Measurements from ENCODE around the gene LRRC8C. TPM values are rescaled to one million over a fixed set of nuclear protein-coding genes. Genes with fewer than 3 reads are reported as not detected.

The LRRC8C gene
- total RNA-seq, 1 donor from 2014 or later, result 22.9 TPM

- no peak for DNase-seq (ENCODE audit: low spot score)
These were observed 95.5 kb downstream of the LRRC8C start for GRCh38 chr1:89728381-89728780.

GRCh38 chr1:89732206-89732605 is 99.3 kb downstream of the LRRC8C start:
- no peak for DNase-seq (ENCODE audit: low spot score)

DNA sequence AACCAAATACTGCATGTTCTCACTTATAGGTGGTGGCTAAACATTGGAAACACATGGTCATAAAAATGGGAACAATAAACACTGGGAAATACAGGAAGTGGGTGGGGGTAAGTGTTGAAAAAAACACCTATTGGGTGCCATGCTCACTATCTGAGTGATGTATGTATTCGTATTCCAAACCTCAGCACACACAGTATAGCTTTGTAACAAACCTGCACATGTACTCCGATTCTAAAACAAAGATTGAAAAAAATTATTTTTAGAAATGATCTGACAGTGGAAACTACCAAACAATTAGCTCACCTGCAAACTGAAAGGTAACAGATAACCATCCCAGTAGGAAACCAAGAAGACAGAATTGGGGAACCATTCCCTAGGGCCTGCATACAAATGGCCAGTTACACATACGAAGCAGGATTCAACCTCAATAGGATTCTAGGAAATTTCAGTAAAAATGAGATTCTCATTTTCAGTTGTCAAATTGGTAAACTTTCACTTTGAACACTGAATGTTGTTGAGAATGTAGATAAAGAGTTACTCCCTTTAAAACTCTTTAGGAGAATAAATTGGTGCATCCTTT is 99.8 kb downstream of the LRRC8C start:
- no peak for DNase-seq (ENCODE audit: low spot score)

DNA sequence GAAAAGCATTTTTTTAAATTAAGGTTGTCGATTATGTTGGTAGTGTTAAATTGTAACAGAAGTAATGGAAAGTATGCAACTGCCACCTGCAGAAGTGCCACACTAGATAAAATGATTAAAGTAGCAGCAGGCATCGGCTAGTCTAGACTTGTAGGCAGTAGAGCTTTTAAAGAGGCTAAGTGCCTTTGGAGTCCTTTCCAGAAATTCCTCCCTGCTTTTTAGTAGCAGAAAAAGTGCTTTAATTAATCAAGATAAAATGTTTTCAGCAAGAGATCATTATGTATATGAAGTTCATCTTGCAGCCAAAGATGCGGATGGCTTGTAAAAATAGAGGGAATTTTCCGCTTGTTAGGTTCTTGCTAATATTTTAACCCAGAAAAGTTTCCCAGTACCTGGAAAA is 100.8 kb downstream of the LRRC8C start:
- DNase-seq (ENCODE audit: low spot score), result no peak

DNA sequence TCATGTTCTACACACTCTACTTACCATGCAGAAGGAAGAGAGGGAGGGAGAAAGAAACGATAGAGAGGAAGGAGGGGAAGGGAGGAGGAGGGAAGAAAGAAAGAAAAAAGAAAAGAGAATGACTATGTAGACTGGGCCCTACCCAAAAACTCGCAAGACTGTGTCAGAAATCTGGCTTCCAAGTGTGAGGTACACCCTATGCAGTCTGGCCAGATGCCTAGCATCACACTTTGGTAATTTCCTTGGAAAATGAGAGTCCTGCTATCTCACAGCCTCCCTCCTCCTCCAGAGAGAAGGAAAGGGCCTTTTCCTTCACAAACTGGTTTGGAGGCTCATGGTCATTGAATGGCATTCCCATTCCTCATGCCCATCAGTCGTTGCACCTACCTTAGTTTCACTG is 101.5 kb downstream of the LRRC8C start:
- no peak for DNase-seq (ENCODE audit: low spot score)

- DNase-seq (ENCODE audit: low spot score), result no peak
These were observed 102.6 kb downstream of the LRRC8C start for GRCh38 chr1:89735479-89735878.

GRCh38 chr1:89736937-89737733 is 104.2 kb downstream of the LRRC8C start:
- DNase-seq (ENCODE audit: low spot score), result no peak

- DNase-seq (ENCODE audit: low spot score), result no peak
These were observed 105.1 kb downstream of the LRRC8C start for GRCh38 chr1:89737985-89738510.

GRCh38 chr1:89739013-89739843 is 106.3 kb downstream of the LRRC8C start:
- no peak for DNase-seq (ENCODE audit: low spot score)

DNA sequence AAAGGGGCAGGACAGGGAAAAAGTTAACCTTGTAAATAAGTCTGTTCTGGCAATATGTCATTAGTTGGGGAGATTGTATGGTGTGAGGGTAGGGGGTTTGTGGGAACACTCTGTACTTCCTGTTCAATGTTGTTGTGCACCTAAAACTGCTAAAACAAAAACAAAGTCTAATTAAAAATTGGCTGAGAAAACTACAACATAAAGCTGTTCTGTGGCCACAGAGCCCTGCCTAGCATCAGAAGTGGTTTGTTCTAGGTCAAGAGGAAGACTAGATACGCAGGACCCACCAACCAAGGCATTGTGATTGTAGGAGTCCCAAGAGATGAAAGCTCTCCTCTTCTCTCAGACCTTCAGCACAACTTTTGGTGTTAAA is 106.9 kb downstream of the LRRC8C start:
- no peak for DNase-seq (ENCODE audit: low spot score)

GRCh38 chr1:89743788-89744187 is 110.9 kb downstream of the LRRC8C start:
- DNase-seq (ENCODE audit: low spot score), result no peak

DNA sequence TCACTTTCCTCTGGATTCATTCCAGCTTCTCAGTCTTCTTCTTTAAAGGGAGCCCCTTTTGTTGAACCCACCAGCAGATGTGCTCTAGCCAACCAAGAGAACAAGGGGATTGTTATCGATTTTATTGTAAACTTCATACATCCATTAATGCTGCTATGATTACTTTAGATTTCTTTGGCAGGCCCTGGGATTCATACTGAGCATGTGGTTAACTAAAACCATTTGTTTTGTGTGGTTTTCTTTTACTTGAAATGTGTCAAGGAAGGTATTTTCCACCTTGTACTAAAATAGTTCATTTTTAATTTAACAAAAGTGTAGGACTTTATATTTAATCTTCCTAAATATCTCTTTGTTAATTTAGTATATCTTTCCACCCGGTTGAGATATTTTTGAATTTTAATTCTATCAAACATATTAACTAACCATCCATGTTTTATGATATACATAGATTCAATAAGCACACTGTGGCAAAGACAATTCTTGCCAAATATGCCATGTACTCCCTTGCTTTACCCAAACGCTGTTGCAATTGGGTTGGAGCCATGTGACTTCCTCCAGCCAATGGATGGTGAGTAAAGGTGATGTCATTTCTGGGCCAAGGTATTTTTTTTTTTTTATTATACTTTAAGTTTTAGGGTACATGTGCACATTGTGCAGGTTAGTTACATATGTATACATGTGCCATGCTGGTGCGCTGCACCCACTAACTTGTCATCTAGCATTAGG is 113.7 kb downstream of the LRRC8C start:
- DNase-seq (ENCODE audit: low spot score), result no peak

DNA sequence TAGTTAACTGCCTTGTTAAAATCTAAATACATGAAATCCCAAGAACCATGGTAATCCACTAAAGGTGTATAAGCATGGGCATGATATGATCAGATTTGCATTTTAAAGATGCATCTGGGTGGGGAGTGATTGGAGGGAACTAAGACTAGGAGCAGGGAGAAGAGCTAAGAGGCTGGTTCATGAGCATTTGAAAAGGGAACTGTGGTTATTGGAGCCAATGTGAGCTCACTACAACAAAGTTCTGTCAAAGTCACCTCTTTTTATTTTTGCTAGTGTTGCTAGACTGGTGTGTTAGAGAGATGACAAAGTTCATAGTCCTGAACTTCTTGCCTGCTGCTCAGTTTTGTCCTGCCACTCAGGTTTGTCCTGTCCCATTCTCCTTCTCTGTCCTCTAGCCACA is 120.8 kb downstream of the LRRC8C start:
- DNase-seq (ENCODE audit: low spot score), result no peak

DNA sequence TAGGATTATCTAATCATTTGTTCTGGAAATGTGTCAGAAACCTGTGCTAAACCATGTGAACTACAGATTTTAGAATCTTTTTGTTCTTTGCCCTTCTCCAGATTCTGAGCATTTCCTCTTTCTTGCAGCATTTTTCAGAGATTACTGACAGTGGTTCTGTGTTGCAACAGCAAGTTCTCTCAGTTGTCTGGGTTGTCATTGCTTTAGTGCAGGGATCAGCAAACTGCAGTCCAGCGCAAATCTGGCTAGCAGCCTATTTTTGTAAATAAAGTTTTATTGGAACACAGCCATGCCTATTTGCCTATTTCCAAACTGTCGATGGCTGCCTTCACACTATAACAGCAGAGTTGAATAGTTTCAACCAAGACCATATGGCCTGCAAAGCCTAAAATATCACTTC is 121.6 kb downstream of the LRRC8C start:
- DNase-seq (ENCODE audit: low spot score), result no peak

- DNase-seq (ENCODE audit: low spot score), result no peak
These were observed 122.7 kb downstream of the LRRC8C start for GRCh38 chr1:89755591-89755990.

DNA sequence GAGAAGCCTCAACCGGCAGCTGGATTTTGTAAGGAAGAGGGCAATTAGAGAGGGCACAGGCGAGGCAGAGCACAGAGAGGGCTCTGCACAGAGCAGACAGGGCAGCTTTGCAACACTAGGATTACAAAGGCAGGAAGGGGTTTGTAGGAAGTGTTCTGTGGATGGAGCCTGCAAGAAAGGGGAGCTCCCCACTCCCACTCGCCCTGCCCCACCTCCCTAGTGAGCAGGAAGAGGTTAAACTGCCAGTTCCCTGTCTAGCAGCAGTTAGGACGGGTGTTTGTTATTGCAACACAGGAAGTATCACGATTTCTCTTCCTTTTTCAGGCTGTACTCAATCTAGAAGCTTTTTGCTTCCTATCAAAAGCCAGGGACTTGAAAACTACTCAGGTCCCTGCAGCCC is 124.6 kb downstream of the LRRC8C start:
- DNase-seq (ENCODE audit: low spot score), result no peak

- no peak for DNase-seq (ENCODE audit: low spot score)
These were observed 125.2 kb downstream of the LRRC8C start for GRCh38 chr1:89758156-89758555.

- no peak for DNase-seq (ENCODE audit: low spot score)
These were observed 126.1 kb downstream of the LRRC8C start for GRCh38 chr1:89759036-89759435.

DNA sequence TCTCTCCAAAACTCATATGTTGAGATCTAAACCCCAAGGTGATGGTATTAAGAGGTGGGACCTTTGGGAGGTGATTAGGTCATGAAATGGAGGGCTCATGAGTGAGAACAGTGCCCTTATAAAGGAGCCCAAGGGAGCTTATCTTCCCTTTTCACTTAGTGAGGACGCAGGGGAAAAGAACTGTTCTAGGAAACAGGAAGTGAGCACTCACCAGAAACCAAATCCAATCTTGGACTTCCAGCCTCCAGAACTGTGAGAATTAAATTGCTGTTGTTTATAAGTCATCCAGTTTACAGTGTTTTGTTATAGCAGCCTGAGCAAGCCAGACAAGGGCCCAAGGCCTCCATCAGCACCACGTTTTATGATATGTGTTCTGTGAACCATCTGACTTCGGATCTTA is 127.6 kb downstream of the LRRC8C start:
- DNase-seq (ENCODE audit: low spot score), result no peak

GRCh38 chr1:89761338-89761737 is 128.4 kb downstream of the LRRC8C start:
- DNase-seq (ENCODE audit: low spot score), result no peak

DNA sequence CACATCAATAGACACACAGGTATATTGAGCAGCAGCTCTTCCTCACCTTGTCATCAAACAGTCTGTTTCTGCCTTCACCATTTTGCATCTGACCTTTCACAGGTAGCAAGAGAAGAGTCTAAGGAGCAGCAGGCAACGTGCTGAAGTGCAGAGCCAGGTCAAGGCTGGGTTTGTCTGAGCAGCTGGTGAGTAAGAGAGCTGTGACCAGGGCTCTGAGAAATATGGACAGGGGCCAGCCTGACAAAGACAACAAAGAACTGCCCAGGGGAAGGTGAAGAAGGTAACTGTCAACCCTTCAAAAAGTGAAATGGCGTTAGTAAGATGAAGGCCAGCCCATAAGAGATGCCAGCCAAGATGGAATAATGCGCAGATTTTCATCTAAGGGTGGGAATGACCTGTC is 129.0 kb downstream of the LRRC8C start:
- DNase-seq (ENCODE audit: low spot score), result no peak

All from mesenteric fat pad (tissue), 1 donor.